Suprapubic skin (tissue), 4 donors: Measurements from ENCODE around the gene COG3.

Experiments used
- CTCF ChIP-seq, 2 donors: fragments of 200-600 bp in 1 of 2; fragments of 450-650 bp in 1 of 2; sonication (generic) in 1 of 2; IDR thresholded peaks; one replicate each; pipeline ENCODE4 v1.5.1; 2016 to 2019; ENCODE audit warnings: antibody characterized with exemption in 2 of 2, mild to moderate bottlenecking in 1 of 2, moderate library complexity in 1 of 2
- EP300 ChIP-seq: sonication (generic); formaldehyde crosslinking; IDR thresholded peaks from one replicate; pipeline ENCODE4 v1.6.1; 2017; ENCODE audit warnings: antibody characterized with exemption
- POLR2A ChIP-seq, 2 donors: fragments of 450-650 bp; IDR thresholded peaks; one replicate each; pipeline ENCODE4 v1.6.1; 2017; ENCODE audit warnings: antibody characterized with exemption in 2 of 2, mild to moderate bottlenecking in 2 of 2, moderate library complexity in 2 of 2
- POLR2AphosphoS5 ChIP-seq, 3 donors: sonication (generic); formaldehyde crosslinking; IDR thresholded peaks; one replicate each; pipeline ENCODE4 v1.6.1; 2017; ENCODE audit warnings: antibody characterized with exemption in 3 of 3

DNA sequence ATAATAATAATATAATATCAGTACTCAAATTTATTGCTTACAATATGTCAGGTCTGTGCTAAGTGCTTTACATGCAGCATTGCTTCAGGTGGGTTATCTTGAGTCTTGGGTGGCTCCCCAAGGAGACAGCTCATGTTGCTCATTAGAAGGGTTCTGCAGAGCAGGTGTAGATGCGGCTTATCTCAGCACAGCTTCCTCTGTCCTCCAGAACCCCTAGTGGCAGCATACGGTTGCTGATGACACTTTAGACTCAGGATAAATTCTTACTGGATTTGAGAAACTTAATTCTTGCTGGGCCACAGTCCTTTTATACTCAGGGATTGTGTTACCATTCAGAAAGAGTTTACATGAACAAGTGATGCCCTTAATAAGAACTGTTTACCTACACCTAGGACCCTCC, 8.9 kb downstream of the COG3 start:
- no peak for TF ChIP-seq CTCF (IDR thresholded peaks at IDR 0.05)
- no peak for TF ChIP-seq EP300
- TF ChIP-seq POLR2A (IDR thresholded peaks at IDR 0.05): no peak
- TF ChIP-seq POLR2AphosphoS5 (IDR thresholded peaks at IDR 0.05): no peak
